Activated CD4-positive, alpha-beta T cell treated with anti-CD3 and anti-CD28 coated beads, Interleukin-2, amount 10 ng/mL, durations not matched to agents 7 days and 5 days (primary cell): ENCODE data around the gene ELF2. TPM values are rescaled to one million over a fixed set of nuclear protein-coding genes. Genes with fewer than 3 reads are reported as not detected.
"Not testable (repeated sequence)": the region's sequence is repeated elsewhere in the genome, so short reads cannot be mapped to it uniquely, and the experiment has no call there.

Source experiments
- CTCF ChIA-PET: fragments of 350-600 bp; sonication (Branson Sonifier 250); formaldehyde crosslinking; loops from one replicate; lab custom pipeline; 2021; ENCODE audit warnings: antibody characterized with exemption; lab: Charles Lee
- POLR2A ChIA-PET: fragments of 350-600 bp; sonication (Branson Sonifier 250); formaldehyde crosslinking; loops from one replicate; lab custom pipeline; 2021; ENCODE audit warnings: antibody characterized with exemption; lab: Charles Lee
- DNase-seq: peaks from one replicate; pipeline ENCODE4 v3.0.0-alpha.2; 2020
- H3K27ac Mint-ChIP-seq: one replicate; pipeline ENCODE4 v1.8.0; 2021; ENCODE audit warnings: mild to moderate bottlenecking, moderate library complexity, mixed read lengths
- H3K27me3 Mint-ChIP-seq: one replicate; pipeline ENCODE4 v1.8.0; 2021; ENCODE audit warnings: mixed read lengths
- H3K36me3 Mint-ChIP-seq: one replicate; pipeline ENCODE4 v1.8.0; 2021; ENCODE audit warnings: low read depth, mixed read lengths
- H3K4me1 Mint-ChIP-seq: one replicate; pipeline ENCODE4 v1.8.0; 2021; ENCODE audit warnings: mixed read lengths
- H3K4me3 Mint-ChIP-seq: one replicate; pipeline ENCODE4 v1.8.0; 2021; ENCODE audit warnings: mild to moderate bottlenecking, moderate library complexity, mixed read lengths
- H3K9me3 Mint-ChIP-seq: one replicate; pipeline ENCODE4 v1.8.0; 2021; ENCODE audit warnings: mixed read lengths
- total RNA-seq, 2 experiments: library from RNA; stranded (reverse); gene quantifications; one replicate each; pipeline ENCODE4 v1.2.3, GENCODE V29; 2021

ELF2 gene
- 10 to 100 TPM; 44.5 to 50.6 TPM for total RNA-seq

DNA sequence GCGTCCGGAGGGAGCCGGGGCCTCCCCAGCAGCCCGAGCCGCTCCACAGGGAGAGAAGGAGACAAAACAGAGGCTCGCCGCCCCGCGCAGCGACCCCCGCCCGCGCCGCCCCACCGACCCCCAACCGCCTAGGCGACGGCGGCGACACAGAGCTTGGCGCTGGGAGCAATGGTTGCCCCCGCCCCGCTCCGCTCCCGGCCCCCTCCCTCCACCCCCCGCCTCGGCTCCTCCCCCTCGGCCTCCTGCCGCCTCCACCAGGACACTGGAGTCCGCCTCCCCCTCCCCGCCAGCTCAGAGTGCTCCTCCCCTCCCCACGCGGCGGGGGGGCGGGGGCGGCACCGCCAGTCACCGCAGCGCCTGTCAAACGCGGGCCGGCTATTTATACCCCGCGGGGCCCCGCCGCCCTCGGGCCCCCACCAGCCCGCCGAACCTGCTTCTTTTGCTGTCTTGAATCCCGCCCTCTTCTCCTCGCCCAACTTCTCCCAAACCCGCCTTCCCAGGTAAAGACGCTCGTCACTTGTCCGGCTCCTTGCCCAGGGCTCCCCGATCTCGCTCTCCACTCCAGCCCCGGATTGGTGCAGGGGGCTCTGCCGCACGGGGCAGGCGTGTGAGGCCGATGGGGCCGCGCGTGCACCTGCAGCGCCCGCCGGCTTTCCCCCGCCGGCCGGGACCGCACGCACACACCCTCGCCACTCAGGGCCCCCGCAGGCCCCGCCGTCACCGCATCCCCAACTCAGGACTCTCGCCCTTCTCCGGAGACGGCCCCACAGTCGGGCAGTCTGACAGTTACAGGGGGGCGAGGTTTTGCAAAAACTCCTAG lies at the start of gene ELF2:
TSS of gene ELF2 (minus strand) at position 170 of the 820 bp plus-strand sequence. CDS start 39,517 bp downstream, outside the sequence.
- peak within 1 kb of the TSS; percentile 98 for H3K27ac Mint-ChIP-seq
- H3K9me3 Mint-ChIP-seq, result no peaks in the 10 kb centered on the region
- H3K4me1 Mint-ChIP-seq, result peaks cover 24% of the 10 kb centered on the region
- ChIA-PET CTCF (interaction anchor here (0.9 to 2.1 kb wide), 2 partner anchors 91 to 354 kb away, joined by 4 to 5 read pairs; no protein-coding TSS in a partner anchor), POLR2A (interaction anchor here (0.6 to 1.7 kb wide), 2 partner anchors 89 to 118 kb away, joined by 4 to 5 read pairs; no protein-coding TSS in a partner anchor)
- H3K36me3 Mint-ChIP-seq, result no peaks in the 10 kb centered on the region
- DNase-seq, result peak; percentile 87
- peak within 1 kb of the TSS; percentile 83 for H3K4me3 Mint-ChIP-seq
- H3K27me3 Mint-ChIP-seq, result peaks cover 20% of the 10 kb centered on the region

DNA sequence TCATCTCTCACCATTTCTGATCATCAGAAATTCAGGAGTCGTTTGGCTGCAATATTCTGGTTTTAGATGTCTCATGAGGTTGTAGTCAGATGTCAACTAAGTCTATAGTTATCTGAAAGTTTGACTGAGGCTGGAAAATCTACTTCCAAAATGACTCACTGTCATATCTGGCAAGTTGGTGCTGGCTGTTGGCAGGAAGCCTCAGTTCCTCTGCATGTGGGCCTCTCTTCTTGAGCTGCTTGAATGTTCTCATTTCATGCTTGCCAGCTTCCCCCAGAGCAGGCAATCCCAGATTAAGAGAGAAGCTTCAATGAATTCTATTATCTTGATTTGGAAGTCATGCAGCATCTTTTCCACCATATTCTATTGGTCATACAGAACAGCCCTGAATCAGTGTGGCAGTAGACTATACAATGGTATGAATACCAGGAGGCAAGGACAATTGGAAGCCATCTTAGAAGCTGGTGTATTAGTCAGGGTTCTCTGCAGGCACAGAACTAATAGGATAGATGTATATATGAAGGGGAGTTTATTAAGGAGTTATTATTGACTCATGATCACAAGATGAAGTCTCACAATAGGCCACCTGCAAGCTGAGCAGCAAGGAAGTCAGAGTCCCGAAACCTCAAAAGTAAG lies 46.8 kb upstream of the ELF2 start:
- Mint-ChIP-seq H3K4me1 (peaks cover 16% of the 10 kb centered on the region), H3K27ac (no peak overlapping the region), H3K4me3 (no peak overlapping the region), H3K36me3 (no peaks in the 10 kb centered on the region), H3K9me3 (no peaks in the 10 kb centered on the region), H3K27me3 (no peaks in the 10 kb centered on the region)
- CTCF ChIA-PET, result interaction anchor here (0.7 to 1.2 kb wide), 3 partner anchors 43 to 333 kb away, joined by 3 to 4 read pairs (median 4); no protein-coding TSS in a partner anchor
- POLR2A ChIA-PET, result no interaction called here
- no peak for DNase-seq

DNA sequence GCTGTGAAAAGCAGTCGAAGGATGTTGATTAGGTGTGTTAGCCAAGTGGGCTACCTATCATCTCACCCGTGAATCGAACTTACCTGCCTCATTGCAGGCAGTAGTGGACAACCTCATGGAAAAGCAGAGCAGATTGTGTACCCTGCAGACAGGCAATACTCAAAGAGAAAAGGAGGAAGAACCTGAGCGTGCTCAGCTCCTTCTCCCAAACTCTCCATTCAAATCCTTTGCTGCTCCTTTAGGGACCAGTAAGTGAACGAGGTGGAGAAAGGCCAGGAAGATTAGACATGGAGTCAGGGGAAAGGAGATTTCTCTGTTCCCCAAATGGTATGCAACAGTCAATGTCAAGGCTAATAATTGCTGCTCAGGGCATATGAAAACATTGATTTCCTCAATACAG lies 45.2 kb upstream of the ELF2 start:
- H3K36me3 Mint-ChIP-seq, result no peaks in the 10 kb centered on the region
- ChIA-PET POLR2A (no interaction called here), CTCF (no interaction called here)
- H3K4me1 Mint-ChIP-seq, result peaks cover 16% of the 10 kb centered on the region
- no peak for DNase-seq
- H3K27me3 Mint-ChIP-seq, result no peaks in the 10 kb centered on the region
- no peak overlapping the region for H3K4me3 Mint-ChIP-seq
- H3K27ac Mint-ChIP-seq, result no peak overlapping the region
- H3K9me3 Mint-ChIP-seq, result no peaks in the 10 kb centered on the region

DNA sequence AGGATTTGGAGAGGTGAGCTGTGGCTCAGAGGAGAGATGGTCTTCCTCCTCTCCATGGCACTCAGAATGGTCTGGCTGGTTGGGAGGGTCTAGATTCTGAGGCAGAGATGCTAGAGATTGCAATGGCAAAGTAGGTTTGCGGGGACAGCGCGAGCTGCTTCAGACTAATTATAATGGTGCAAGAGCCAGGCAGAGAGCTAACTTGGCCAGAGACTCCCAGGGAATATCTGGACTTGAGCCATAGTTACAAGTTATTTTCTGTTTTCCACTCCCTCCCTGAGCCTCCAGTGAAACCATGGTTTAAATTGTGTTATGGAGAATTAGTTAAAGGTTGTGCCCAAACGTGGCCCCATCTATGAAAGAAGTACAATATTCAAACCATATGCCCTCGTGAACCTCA lies 44.7 kb upstream of the ELF2 start:
- H3K27ac Mint-ChIP-seq, result no peak overlapping the region
- ChIA-PET CTCF (no interaction called here), POLR2A (interaction anchor here (0.7 kb wide), 1 partner anchor 22 kb away, joined by 4 read pairs; no protein-coding TSS in a partner anchor)
- H3K9me3 Mint-ChIP-seq, result no peaks in the 10 kb centered on the region
- H3K36me3 Mint-ChIP-seq, result no peaks in the 10 kb centered on the region
- DNase-seq, result no peak
- H3K4me1 Mint-ChIP-seq, result peaks cover 16% of the 10 kb centered on the region
- H3K4me3 Mint-ChIP-seq, result no peak overlapping the region
- H3K27me3 Mint-ChIP-seq, result no peaks in the 10 kb centered on the region

GRCh38 chr4:139219450-139220055 lies 42.5 kb upstream of the ELF2 start:
- peaks cover 16% of the 10 kb centered on the region for H3K4me1 Mint-ChIP-seq
- no peaks in the 10 kb centered on the region for H3K9me3 Mint-ChIP-seq
- no peak for DNase-seq
- POLR2A ChIA-PET, result no interaction called here
- H3K36me3 Mint-ChIP-seq, result no peaks in the 10 kb centered on the region
- no peak overlapping the region for H3K27ac Mint-ChIP-seq
- CTCF ChIA-PET, result interaction anchor here (0.6 kb wide), 1 partner anchor 438 kb away, joined by 3 read pairs; no protein-coding TSS in a partner anchor
- no peak overlapping the region for H3K4me3 Mint-ChIP-seq
- no peaks in the 10 kb centered on the region for H3K27me3 Mint-ChIP-seq

GRCh38 chr4:139214039-139214534 lies 37.1 kb upstream of the ELF2 start:
- Mint-ChIP-seq H3K36me3 (no peaks in the 10 kb centered on the region), H3K27ac (no peak overlapping the region), H3K27me3 (no peaks in the 10 kb centered on the region), H3K4me1 (peaks cover 2% of the 10 kb centered on the region), H3K9me3 (no peaks in the 10 kb centered on the region), H3K4me3 (no peak overlapping the region)
- DNase-seq, result no peak
- ChIA-PET CTCF (no interaction called here), POLR2A (no interaction called here)

DNA sequence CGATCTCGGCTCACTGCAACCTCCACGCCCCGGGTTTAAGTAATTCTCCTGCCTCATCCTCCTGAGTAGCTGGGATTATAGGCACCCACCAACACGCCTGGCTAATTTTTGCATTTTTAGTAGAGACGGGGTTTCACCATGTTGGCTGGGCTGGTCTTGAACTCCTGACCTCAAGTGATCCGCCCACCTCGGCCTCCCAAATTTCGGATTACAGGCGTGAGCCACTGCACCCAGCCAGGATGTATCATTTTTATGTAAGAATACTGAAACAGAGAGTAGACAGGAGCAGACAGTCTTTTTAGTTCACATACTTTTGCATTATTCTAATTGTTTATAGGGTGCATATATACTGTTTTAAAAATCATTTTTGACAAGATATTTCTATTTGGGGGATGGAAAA lies 36.6 kb upstream of the ELF2 start:
- H3K27me3 Mint-ChIP-seq, H3K4me3 Mint-ChIP-seq, H3K9me3 Mint-ChIP-seq, POLR2A ChIA-PET, H3K36me3 Mint-ChIP-seq, H3K4me1 Mint-ChIP-seq, DNase-seq, H3K27ac Mint-ChIP-seq: not testable (repeated sequence)
- CTCF ChIA-PET, result interaction anchor here (1.1 kb wide), 1 partner anchor 83 kb away, joined by 3 read pairs; no protein-coding TSS in a partner anchor

DNA sequence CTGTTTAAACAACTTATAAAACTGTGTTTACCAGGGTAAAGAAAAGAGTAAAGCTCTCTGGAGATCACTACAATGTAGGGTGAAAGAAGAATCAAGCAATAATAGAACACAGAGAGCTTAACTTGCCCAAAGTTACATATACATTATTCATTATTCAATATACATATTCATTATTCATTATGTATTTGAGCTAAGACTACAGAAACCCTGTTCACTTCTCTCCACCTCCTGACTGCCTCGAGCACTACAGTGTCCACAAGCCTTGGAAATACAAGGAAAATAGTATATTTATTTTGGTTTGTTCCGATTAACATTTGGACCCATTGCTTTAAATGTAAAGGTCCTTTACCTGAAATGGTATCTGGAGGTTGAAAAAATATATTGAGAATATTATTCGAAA lies 35.9 kb upstream of the ELF2 start:
- Mint-ChIP-seq H3K27ac (no peak overlapping the region), H3K9me3 (no peaks in the 10 kb centered on the region), H3K36me3 (no peaks in the 10 kb centered on the region), H3K4me1 (peaks cover 9% of the 10 kb centered on the region), H3K4me3 (no peak overlapping the region), H3K27me3 (no peaks in the 10 kb centered on the region)
- ChIA-PET POLR2A (interaction anchor here (0.6 kb wide), 1 partner anchor 54 kb away, joined by 4 read pairs; no protein-coding TSS in a partner anchor), CTCF (interaction anchor here (1.0 to 1.1 kb wide), 2 partner anchors 23 to 83 kb away, joined by 3 read pairs; no protein-coding TSS in a partner anchor)
- no peak for DNase-seq

DNA sequence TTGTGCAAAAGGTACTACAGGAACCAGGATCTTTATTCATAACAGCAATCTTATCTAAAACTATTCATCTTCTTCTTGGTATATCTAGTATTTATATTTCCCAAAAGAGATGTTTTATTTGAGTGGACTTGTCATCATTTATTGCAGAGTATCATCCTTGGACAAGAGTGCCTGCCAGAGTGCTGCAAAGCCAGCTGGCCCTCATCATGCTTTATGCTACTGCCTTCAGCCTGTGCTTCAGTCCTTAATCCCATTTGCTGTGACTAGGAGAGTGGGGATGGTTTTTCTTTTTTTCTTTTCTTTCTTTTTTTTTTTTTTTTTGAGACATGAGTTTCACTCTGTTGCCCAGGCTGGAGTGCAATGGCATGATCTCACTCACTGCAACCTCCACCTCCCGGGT lies 33.5 kb upstream of the ELF2 start:
- CTCF ChIA-PET, result interaction anchor here (0.6 kb wide), 1 partner anchor 92 kb away, joined by 3 read pairs; the partner anchor contains the start of gene NDUFC1
- Mint-ChIP-seq H3K36me3 (no peaks in the 10 kb centered on the region), H3K27me3 (peaks cover 4% of the 10 kb centered on the region), H3K4me3 (no peak overlapping the region), H3K9me3 (no peaks in the 10 kb centered on the region), H3K27ac (no peak overlapping the region), H3K4me1 (peaks cover 9% of the 10 kb centered on the region)
- DNase-seq, result no peak
- POLR2A ChIA-PET, result no interaction called here

GRCh38 chr4:139209470-139210063 lies 32.5 kb upstream of the ELF2 start:
- no peaks in the 10 kb centered on the region for H3K36me3 Mint-ChIP-seq
- H3K27ac Mint-ChIP-seq, result no peak overlapping the region
- no peak overlapping the region for H3K4me3 Mint-ChIP-seq
- no peak for DNase-seq
- ChIA-PET CTCF (no interaction called here), POLR2A (no interaction called here)
- H3K4me1 Mint-ChIP-seq, result peaks cover 9% of the 10 kb centered on the region
- H3K27me3 Mint-ChIP-seq, result peaks cover 4% of the 10 kb centered on the region
- H3K9me3 Mint-ChIP-seq, result no peaks in the 10 kb centered on the region

- H3K27me3 Mint-ChIP-seq, result peaks cover 4% of the 10 kb centered on the region
- ChIA-PET CTCF (interaction anchor here (0.7 kb wide), 1 partner anchor 8 kb away, joined by 3 read pairs; no protein-coding TSS in a partner anchor), POLR2A (no interaction called here)
- no peak overlapping the region for H3K27ac Mint-ChIP-seq
- peaks cover 6% of the 10 kb centered on the region for H3K4me1 Mint-ChIP-seq
- H3K36me3 Mint-ChIP-seq, result no peaks in the 10 kb centered on the region
- no peak overlapping the region for H3K4me3 Mint-ChIP-seq
- DNase-seq, result no peak
- H3K9me3 Mint-ChIP-seq, result no peaks in the 10 kb centered on the region
Measured at GRCh38 chr4:139208404-139208945, 31.5 kb upstream of the ELF2 start.

DNA sequence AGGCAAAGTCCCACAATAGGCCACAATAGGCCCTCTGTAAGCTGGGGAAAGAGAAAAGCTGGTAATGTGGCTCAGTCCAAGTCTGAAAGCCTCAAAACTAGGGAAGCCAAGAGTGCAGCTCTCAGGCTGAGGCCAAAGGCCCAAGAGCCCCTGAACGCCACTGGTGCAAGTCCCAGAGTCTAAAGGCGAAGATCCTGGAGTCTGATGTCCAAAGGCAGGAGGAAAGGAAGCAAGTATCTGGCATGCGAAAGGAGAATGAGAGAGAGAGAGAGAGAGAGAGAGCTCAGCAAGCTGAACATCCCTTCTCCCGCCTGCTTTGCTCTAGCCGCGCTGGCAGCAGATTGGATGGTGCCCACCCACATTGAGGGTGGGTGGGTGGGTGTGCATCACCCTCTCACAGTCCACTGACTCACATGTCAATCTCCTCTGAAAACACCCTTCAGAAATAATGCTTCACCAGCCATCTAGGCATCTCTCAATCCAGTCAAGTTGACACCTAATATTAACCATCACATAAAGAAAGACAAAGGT lies 30.9 kb upstream of the ELF2 start:
- ChIA-PET POLR2A (no interaction called here), CTCF (no interaction called here)
- Mint-ChIP-seq H3K27ac (no peak overlapping the region), H3K4me3 (no peak overlapping the region), H3K36me3 (no peaks in the 10 kb centered on the region), H3K27me3 (peaks cover 4% of the 10 kb centered on the region), H3K9me3 (no peaks in the 10 kb centered on the region), H3K4me1 (peaks cover 6% of the 10 kb centered on the region)
- no peak for DNase-seq
